HG02588 (cell line): Measurements from ENCODE around the gene IL10RA.
"Not testable (repeated sequence)": the region's sequence is repeated elsewhere in the genome, so short reads cannot be mapped to it uniquely, and the experiment has no call there.

ENCODE experiments used
- ATAC-seq: cut with Tn5 transposase; IDR thresholded peaks from one replicate; pipeline ENCODE4 v1.9.1; 2021; ENCODE audit warnings: mild to moderate bottlenecking, moderate library complexity; ENCODE audit not compliant: unreplicated experiment

Gene IL10RA

DNA sequence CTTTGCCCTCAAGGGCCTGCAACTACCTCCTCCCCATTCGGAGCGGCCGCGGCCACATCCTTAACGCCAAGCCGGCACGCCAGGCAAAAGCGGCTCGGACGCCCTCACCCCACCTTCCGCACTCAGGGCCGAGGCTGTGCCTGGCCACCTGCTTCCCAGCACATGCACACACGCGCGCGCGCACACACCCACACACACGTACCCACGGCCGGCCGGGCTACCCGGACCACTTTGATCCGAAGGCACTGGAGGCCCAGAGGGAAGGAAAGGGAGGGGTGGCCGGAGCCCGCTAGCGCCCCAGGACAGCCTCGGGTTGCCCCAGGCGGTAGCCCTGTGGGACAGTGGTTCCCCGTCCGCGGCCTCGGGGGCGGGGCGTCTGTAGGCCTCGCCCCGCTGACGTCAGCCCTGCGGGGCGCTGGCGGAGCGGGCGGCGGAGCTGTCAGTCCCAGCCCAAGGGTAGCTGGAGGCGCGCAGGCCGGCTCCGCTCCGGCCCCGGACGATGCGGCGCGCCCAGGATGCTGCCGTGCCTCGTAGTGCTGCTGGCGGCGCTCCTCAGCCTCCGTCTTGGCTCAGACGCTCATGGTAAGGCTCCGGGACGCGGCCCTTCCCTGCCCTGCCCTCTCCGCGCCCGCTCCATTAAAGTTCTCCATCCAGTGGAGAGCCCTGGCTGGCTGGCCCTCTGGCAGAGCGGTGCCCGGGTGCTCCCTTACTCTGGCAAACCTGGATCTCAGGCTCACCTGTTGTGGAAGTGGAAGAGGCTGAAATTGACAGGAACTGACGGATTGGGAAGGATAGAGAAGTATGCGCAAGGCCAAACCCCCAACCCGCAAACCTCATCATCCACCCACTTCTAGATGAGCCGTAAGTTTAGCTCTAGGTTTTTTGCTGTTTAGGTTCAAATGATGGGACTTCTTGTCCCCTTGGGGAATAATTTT, at the start of gene IL10RA:
TSS of gene IL10RA (plus strand) at position 442 of the 935 bp plus-strand sequence. CDS start at position 516, 74 bp downstream.
- ATAC-seq: peak; percentile 90

DNA sequence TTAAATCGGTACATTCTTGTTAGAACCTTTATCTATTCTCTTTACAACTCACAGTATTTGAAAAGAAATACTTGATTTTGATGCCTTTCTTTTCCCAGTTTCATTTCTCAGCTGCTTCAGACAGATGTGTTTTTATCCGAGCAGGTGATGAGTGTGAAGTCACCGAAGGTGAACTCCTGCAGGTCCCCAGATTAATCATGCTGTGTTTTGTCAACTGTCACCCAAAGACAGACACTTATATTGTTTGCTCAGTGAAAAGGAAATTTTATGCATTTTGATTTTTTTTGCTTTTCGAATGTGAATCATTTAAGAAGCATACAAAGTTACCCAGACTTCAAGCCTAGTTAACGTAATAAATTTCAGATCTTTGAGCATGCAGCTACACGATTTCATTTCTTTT, 49.2 kb upstream of the IL10RA start:
- no peak for ATAC-seq

DNA sequence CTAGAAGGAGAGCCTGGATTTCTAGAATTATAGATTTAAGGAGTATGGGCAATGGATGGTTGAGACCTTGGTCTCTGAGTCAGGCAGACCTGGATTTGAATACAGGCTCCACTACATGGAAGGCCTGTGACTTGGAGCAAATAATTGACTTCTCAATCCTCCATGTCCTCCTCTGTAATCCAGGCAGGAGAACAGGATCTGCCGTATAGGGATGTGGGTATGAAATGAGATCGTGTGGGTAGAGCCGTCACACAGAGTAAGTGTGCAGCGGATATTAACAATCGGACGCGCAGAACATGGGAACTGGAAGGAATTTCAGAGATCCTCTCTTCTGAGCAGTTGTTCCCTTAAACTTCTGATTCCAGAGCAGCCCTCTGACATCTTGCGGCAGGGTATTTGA, 45.5 kb upstream of the IL10RA start:
- no peak for ATAC-seq

GRCh38 chr11:117941163-117941707, 45.0 kb upstream of the IL10RA start:
- no peak for ATAC-seq

GRCh38 chr11:117941976-117942654, 44.1 kb upstream of the IL10RA start:
- ATAC-seq: no peak

GRCh38 chr11:117944554-117944953, 41.6 kb upstream of the IL10RA start:
- no peak for ATAC-seq

GRCh38 chr11:117945047-117945810, 41.0 kb upstream of the IL10RA start:
- no peak for ATAC-seq

DNA sequence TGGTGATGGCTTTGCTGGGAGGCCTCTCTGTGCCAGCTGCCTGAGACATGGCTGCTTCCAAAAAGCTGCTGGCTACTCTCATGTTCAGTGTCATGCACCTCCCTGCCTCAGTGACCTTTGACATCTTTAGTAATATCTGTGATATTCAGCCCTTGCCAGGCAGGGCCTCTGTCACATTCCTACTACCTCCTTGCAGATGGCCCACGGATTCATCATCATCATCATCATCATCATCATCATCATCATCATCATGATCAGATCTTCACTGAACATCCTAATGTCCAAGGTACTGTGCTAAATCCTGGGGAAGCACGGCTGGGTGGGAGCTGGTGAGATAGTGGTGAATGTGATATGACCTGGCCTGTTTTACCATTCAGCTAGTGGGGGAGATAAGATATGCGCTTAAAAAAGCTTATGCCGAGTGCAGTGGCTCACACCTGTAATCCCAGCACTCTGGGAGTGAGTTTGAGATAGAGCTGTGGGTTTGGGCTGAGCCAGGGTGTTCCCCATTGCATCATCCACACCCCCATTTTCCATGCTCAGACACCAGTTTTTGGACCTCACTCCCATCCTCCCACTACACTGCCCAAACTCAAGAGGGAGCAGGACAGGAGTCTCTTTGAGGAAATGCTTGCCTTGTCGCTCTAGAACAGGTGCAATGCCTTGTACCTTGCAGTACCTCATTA, 39.9 kb upstream of the IL10RA start:
- ATAC-seq: no peak

- ATAC-seq: no peak
These were observed 39.2 kb upstream of the IL10RA start for GRCh38 chr11:117946842-117947526.

DNA sequence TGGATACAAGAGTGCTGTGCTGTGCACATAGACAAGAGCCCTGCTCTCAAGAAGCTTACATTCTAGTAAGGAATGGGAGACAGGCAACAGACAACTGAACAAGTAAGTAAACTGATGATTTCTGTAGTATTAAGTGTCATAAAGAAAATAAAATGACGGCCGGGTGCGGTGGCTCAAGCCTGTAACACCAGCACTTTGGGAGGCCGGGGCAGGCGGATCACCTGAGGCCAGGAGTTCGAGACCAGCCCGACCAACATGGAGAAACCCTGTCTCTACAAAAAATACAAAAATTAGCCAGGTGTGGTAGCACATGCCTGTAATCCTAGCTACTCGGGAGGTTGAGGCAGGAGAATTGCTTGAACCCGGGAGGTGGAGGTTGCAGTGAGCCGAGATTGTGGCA, 38.4 kb upstream of the IL10RA start:
- ATAC-seq: not testable (repeated sequence)

DNA sequence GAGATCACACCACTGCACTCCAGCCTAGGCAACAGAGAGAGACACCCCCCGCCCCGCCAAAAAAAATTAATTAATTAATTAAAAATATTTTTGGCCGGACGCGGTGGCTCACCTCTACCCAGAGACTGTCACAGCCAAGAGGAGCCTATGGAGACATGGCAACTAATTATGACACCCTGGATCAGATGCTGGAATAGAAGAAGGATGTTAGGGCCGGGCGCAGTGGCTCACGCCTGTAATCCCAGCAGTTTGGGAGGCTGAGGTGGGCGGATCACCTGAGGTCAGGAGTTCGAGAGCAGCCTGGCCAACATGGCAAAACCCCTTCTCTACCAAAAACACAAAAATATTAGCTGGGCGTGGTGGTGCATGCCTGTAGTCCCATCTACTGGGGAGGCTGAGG, 37.7 kb upstream of the IL10RA start:
- not testable (repeated sequence) for ATAC-seq

- no peak for ATAC-seq
These were observed 37.1 kb upstream of the IL10RA start for GRCh38 chr11:117949062-117949461.

- ATAC-seq: no peak
These were observed 35.9 kb upstream of the IL10RA start for GRCh38 chr11:117950301-117950700.

DNA sequence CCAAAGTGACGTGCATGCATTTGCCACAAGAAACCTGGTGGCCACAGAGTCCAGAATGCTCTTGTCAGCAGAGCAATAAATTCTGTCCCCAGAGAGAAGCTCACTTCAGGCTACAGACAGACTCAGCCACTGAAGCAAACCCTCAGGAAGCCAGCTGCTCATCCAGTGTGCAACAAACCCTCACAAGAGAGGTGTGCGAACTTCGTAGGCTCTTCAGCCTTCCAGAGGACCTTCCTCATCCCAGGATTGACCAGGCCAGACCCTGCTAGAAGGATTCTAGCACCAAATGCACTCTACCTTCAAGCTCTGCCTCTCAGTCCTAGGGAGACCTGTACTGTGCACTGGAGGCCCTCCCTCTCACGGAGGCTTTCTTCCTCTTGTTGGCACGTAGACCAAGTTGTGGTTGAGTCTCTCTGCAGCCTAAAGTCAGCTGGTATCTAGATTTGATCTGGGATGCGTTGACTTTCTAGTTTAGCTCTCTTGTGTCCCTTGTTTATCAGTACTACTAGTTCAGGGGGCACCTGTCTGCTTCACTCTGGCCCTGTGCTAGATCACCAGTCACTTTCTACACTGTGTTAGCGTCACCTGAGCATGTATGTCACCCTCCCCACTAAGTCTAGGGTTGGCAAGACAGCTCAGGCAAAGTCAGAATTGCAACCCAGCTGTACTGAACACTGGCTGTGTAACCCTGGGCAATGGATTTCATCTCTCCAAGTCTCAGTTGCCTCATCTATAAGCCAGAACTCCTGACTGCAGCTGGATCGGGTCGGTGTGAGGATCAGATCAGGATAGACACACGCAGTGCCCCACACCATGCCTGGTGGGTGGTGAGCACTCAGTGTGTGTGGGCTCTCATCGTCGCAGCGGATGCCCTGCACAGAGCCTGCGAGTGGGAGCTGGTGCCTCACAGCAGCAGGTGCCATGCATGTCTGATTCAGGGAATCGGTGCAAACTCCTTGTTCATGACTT, 34.9 kb upstream of the IL10RA start:
- ATAC-seq: no peak

DNA sequence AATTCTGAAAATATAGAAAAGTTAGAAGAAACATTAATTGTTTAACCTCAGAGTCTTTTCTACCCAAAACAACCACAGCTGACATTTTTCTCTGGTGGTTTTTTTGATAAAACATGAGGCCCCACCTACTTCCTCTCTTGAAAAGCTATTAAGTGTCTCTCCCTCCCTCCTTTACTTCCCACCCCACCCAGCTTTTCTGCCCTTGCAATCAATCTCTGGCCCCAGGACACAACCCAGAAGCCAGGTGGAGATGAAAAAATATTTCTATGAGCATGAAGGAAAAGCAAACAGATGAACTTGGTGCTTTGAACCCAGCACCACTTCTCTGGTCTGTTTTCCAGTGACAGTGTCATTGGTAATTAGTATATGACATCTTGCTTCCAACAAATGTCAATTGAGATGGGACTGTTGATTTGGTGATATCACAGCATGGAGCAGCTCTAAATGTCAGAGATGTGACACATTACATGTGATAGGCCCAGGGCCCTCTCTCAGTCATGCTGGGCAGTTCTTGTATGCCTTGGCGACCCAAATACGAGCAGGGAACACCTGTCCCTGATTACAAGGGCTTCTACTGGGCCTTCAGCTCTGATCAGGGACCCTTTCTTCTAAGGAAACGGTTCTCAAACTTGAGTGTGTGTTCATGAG, 33.0 kb upstream of the IL10RA start:
- no peak for ATAC-seq

- ATAC-seq: no peak
These were observed 27.2 kb upstream of the IL10RA start for GRCh38 chr11:117958949-117959348.

- ATAC-seq: no peak
These were observed 26.6 kb upstream of the IL10RA start for GRCh38 chr11:117959438-117960149.

DNA sequence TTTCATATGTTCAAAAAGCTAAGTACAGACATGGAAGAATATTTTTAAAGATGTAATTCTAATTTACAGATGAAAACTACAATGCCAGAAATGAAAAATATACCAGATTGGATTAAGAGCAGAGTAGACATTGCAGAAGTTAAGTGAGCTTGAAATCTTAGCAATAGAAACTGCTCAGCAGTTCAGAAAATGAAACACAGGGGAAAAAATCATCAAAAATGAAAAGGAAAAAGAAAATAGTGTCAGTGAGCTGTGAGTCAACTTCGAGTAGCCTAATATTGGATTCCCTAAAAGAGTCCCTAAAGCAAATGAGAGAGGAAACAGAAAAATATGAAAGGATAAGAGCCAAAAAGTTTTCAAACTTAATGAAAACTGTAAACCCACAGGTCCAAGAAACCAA, 25.8 kb upstream of the IL10RA start:
- ATAC-seq: no peak
